AG04449 (cell line): ENCODE data around the gene NFASC.

Experiments used
- CTCF ChIA-PET: fragments of 350-600 bp; formaldehyde crosslinking; extraction: SDS; loops from one replicate; lab custom pipeline; 2021; ENCODE audit warnings: antibody characterized with exemption; lab: Yijun Ruan, JAX
- POLR2A ChIA-PET: fragments of 400-600, 350-600 bp; formaldehyde crosslinking; extraction: SDS; loops from one replicate; lab custom pipeline; 2020; ENCODE audit warnings: antibody characterized with exemption, inconsistent platforms; lab: Yijun Ruan, JAX
- DNase-seq: peaks from one replicate; pipeline ENCODE4 v3.0.0-alpha.2; 2010; ENCODE audit warnings: low read depth, low spot score
- H3K4me3 ChIP-seq: 2 replicates; pipeline ENCODE4 v1.5.1; 2011; ENCODE audit warnings: low read depth, mild to moderate bottlenecking, control low read depth, low read length
- CTCF ChIP-seq: IDR thresholded peaks from one replicate; pipeline ENCODE4 v1.5.1; 2011; ENCODE audit warnings: mild to moderate bottlenecking, moderate library complexity, low read length, control low read depth, inconsistent platforms; ENCODE audit not compliant: insufficient read depth; ENCODE audit errors: missing control alignments

The NFASC gene

GRCh38 chr1:204991342-204991844 is 120.7 kb downstream of the NFASC start:
- CTCF ChIA-PET: interaction anchor here (0.9 to 13.0 kb wide), 7 partner anchors 12 to 263 kb away, joined by 3 to 269 read pairs (median 63); no protein-coding TSS in a partner anchor
- no peak overlapping the region for H3K4me3 ChIP-seq
- POLR2A ChIA-PET: no interaction called here
- DNase-seq: no peak
- no peak for TF ChIP-seq CTCF

GRCh38 chr1:204992201-204992997 is 121.7 kb downstream of the NFASC start:
- CTCF ChIA-PET: interaction anchor here (0.9 to 13.0 kb wide), 5 partner anchors 10 to 262 kb away, joined by 3 to 269 read pairs (median 63); no protein-coding TSS in a partner anchor
- H3K4me3 ChIP-seq: no peak overlapping the region
- TF ChIP-seq CTCF: no peak
- POLR2A ChIA-PET: no interaction called here
- DNase-seq: no peak

- ChIA-PET CTCF (interaction anchor here (0.7 to 13.0 kb wide), 7 partner anchors 9 to 532 kb away, joined by 3 to 269 read pairs (median 4); no protein-coding TSS in a partner anchor), POLR2A (no interaction called here)
- TF ChIP-seq CTCF: no peak
- no peak overlapping the region for H3K4me3 ChIP-seq
- no peak for DNase-seq
Measured at GRCh38 chr1:204992998-204993314, 122.3 kb downstream of the NFASC start.

- POLR2A ChIA-PET: no interaction called here
- DNase-seq: no peak
- H3K4me3 ChIP-seq: no peak overlapping the region
- CTCF ChIA-PET: interaction anchor here (1.2 to 13.0 kb wide), 7 partner anchors 8 to 260 kb away, joined by 3 to 269 read pairs (median 4); no protein-coding TSS in a partner anchor
- no peak for TF ChIP-seq CTCF
Measured at GRCh38 chr1:204994086-204994862, 123.6 kb downstream of the NFASC start.

- CTCF ChIA-PET: interaction anchor here (1.7 to 11.2 kb wide), 5 partner anchors 9 to 145 kb away, joined by 6 to 262 read pairs (median 65); no protein-coding TSS in a partner anchor
- POLR2A ChIA-PET: no interaction called here
- DNase-seq: no peak
- H3K4me3 ChIP-seq: no peak overlapping the region
- TF ChIP-seq CTCF: no peak
Measured at GRCh38 chr1:204996981-204997380, 126.3 kb downstream of the NFASC start.
